SK-N-MC (cell line): ENCODE results near the gene CRAMP1.
"Not testable (repeated sequence)": the region's sequence is repeated elsewhere in the genome, so short reads cannot be mapped to it uniquely, and the experiment has no call there.

Experiments used
- DNase-seq: peaks from one replicate; pipeline ENCODE4 v3.0.0-alpha.2; 2011; ENCODE audit warnings: low read depth, low spot score
- H3K27ac ChIP-seq: fragments of 200-600 bp; sonication (generic); 2 replicates; pipeline ENCODE4 v1.5.1; 2016; ENCODE audit warnings: mixed run types
- H3K36me3 ChIP-seq: fragments of 200-600 bp; sonication (generic); 2 replicates; pipeline ENCODE4 v1.6.1; 2017; ENCODE audit warnings: antibody characterized with exemption, low read length, mixed read lengths; ENCODE audit not compliant: insufficient read depth
- H3K4me3 ChIP-seq: fragments of 200-600 bp; sonication (generic); 2 replicates; pipeline ENCODE4 v1.5.1; 2016
- H3K9ac ChIP-seq: fragments of 200-600 bp; sonication (generic); 2 replicates; pipeline ENCODE4 v1.8.0; 2017; ENCODE audit warnings: mixed run types, mixed read lengths; ENCODE audit not compliant: insufficient read length
- H3K9me3 ChIP-seq: fragments of 200-600 bp; sonication (generic); 2 replicates; pipeline ENCODE4 v1.6.1; 2017; ENCODE audit warnings: low read depth, mild to moderate bottlenecking, antibody characterized with exemption, low read length, moderate library complexity, mixed read lengths
- EZH2 ChIP-seq: fragments of 200-600 bp; sonication (generic); IDR thresholded peaks from one replicate; pipeline ENCODE4 v1.6.1; 2017; ENCODE audit warnings: antibody characterized with exemption
- FOXP2 ChIP-seq: optimal IDR thresholded peaks from 2 replicates; pipeline ENCODE3; 2011; ENCODE audit warnings: mild to moderate bottlenecking, moderate library complexity; ENCODE audit not compliant: insufficient read depth; ENCODE audit errors: extremely low read length, control extremely low read depth
- POLR2AphosphoS5 ChIP-seq: IDR thresholded peaks from 2 replicates; pipeline ENCODE4 v1.6.1; 2012; ENCODE audit warnings: mild to moderate bottlenecking, low read depth, low read length, borderline replicate concordance

The CRAMP1 gene

GRCh38 chr16:1590930-1591705 is 21.0 kb upstream of the CRAMP1 start:
- no peak overlapping the region for H3K9ac ChIP-seq
- H3K4me3 ChIP-seq = no peak overlapping the region
- H3K9me3 ChIP-seq = no peaks in the 10 kb centered on the region
- no peak overlapping the region for H3K27ac ChIP-seq
- DNase-seq = no peak
- no peak for TF ChIP-seq FOXP2
- TF ChIP-seq EZH2 = no peak
- TF ChIP-seq POLR2AphosphoS5 = no peak
- H3K36me3 ChIP-seq = no peaks in the 10 kb centered on the region; the same call in 1 of the 2 replicates

- no peaks in the 10 kb centered on the region for H3K36me3 ChIP-seq
- H3K9ac ChIP-seq = no peak overlapping the region
- no peaks in the 10 kb centered on the region for H3K9me3 ChIP-seq
- H3K27ac ChIP-seq = no peak overlapping the region
- TF ChIP-seq FOXP2 (no peak), EZH2 (no peak), POLR2AphosphoS5 (no peak)
- H3K4me3 ChIP-seq = no peak overlapping the region
- no peak for DNase-seq
Observed at GRCh38 chr16:1592446-1592845, 19.7 kb upstream of the CRAMP1 start.

- not testable (repeated sequence) for H3K9ac ChIP-seq, H3K36me3 ChIP-seq
Observed at GRCh38 chr16:1595511-1595910, 16.6 kb upstream of the CRAMP1 start.

GRCh38 chr16:1596516-1596915 is 15.6 kb upstream of the CRAMP1 start:
- H3K9me3 ChIP-seq = no peaks in the 10 kb centered on the region
- TF ChIP-seq EZH2 (no peak), POLR2AphosphoS5 (no peak), FOXP2 (no peak)
- no peak overlapping the region for H3K4me3 ChIP-seq
- H3K9ac ChIP-seq = no peak overlapping the region
- H3K36me3 ChIP-seq = no peaks in the 10 kb centered on the region
- DNase-seq = no peak
- H3K27ac ChIP-seq = no peak overlapping the region

More at GRCh38 chr16:1595511-1595910, 16.6 kb upstream of the CRAMP1 start:
- H3K9me3 ChIP-seq, H3K4me3 ChIP-seq, H3K27ac ChIP-seq, DNase-seq: not testable (repeated sequence)

GRCh38 chr16:1597154-1597553 is 15.0 kb upstream of the CRAMP1 start:
- H3K4me3 ChIP-seq = no peak overlapping the region
- no peak for DNase-seq
- no peaks in the 10 kb centered on the region for H3K9me3 ChIP-seq
- no peaks in the 10 kb centered on the region for H3K36me3 ChIP-seq
- H3K27ac ChIP-seq = no peak overlapping the region
- no peak overlapping the region for H3K9ac ChIP-seq
- TF ChIP-seq POLR2AphosphoS5 = no peak
- TF ChIP-seq EZH2 = no peak
- TF ChIP-seq FOXP2 = no peak

GRCh38 chr16:1601031-1601430 is 11.1 kb upstream of the CRAMP1 start:
- H3K9me3 ChIP-seq = no peaks in the 10 kb centered on the region
- H3K4me3 ChIP-seq = no peak overlapping the region
- no peaks in the 10 kb centered on the region; the same call in 1 of the 2 replicates for H3K36me3 ChIP-seq
- H3K27ac ChIP-seq = no peak overlapping the region
- DNase-seq = no peak
- H3K9ac ChIP-seq = no peak overlapping the region
- no peak for TF ChIP-seq EZH2
- no peak for TF ChIP-seq POLR2AphosphoS5
- TF ChIP-seq FOXP2 = no peak

- Histone ChIP-seq H3K27ac (no peak overlapping the region), H3K4me3 (no peak overlapping the region), H3K9me3 (no peaks in the 10 kb centered on the region), H3K9ac (no peak overlapping the region), H3K36me3 (no peaks in the 10 kb centered on the region; the same call in 1 of the 2 replicates)
- TF ChIP-seq EZH2 (no peak), POLR2AphosphoS5 (no peak), FOXP2 (no peak)
- DNase-seq = no peak
Observed at GRCh38 chr16:1601489-1601888, 10.7 kb upstream of the CRAMP1 start.

GRCh38 chr16:1602285-1602684 is 9.9 kb upstream of the CRAMP1 start:
- no peak for DNase-seq
- no peak overlapping the region for H3K4me3 ChIP-seq
- H3K9ac ChIP-seq = no peak overlapping the region
- no peak overlapping the region for H3K27ac ChIP-seq
- peaks cover 5% of the 10 kb centered on the region; the same call in 1 of the 2 replicates for H3K36me3 ChIP-seq
- no peaks in the 10 kb centered on the region for H3K9me3 ChIP-seq
- TF ChIP-seq FOXP2 (no peak), POLR2AphosphoS5 (no peak), EZH2 (no peak)

- no peak for TF ChIP-seq EZH2
- TF ChIP-seq POLR2AphosphoS5 = no peak
- no peak for TF ChIP-seq FOXP2
- Histone ChIP-seq H3K9ac (no peak overlapping the region), H3K4me3 (no peak overlapping the region), H3K9me3 (no peaks in the 10 kb centered on the region), H3K27ac (no peak overlapping the region), H3K36me3 (peaks cover 5% of the 10 kb centered on the region; the same call in 1 of the 2 replicates)
- no peak for DNase-seq
Observed at GRCh38 chr16:1606774-1607173, 5.4 kb upstream of the CRAMP1 start.
